Esophagus squamous epithelium (tissue), 5 donors: ENCODE measurements around the gene USP37. TPM values are rescaled to one million over a fixed set of nuclear protein-coding genes. Genes with fewer than 3 reads are reported as not detected.

Experiments used
- DNase-seq: peaks from one replicate; lab custom pipeline; 2025; lab: John Stamatoyannopoulos, UW
- H3K27ac ChIP-seq, 4 donors: fragments of 200-600 bp; sonication (generic); one replicate each; pipeline ENCODE4 v1.5.1; 2016 to 2019; ENCODE audit warnings: mild to moderate bottlenecking in 1 of 4
- H3K27me3 ChIP-seq, 4 donors: fragments of 200-600 bp; sonication (generic); 1 replicate in 3 of 4; 2 replicates in 1 of 4; pipeline versions ENCODE4 v1.5.1 to v1.6.0; 2017 to 2021; ENCODE audit warnings: antibody characterized with exemption in 1 of 4
- H3K36me3 ChIP-seq, 3 donors: fragments of 200-600 bp; sonication (generic); one replicate each; pipeline ENCODE4 v1.5.1; 2016 to 2019
- H3K4me1 ChIP-seq, 3 donors: fragments of 200-600 bp; sonication (generic); one replicate each; pipeline ENCODE4 v1.5.1; 2017 to 2019
- H3K4me3 ChIP-seq, 4 donors: fragments of 200-600 bp; sonication (generic); 1 replicate in 3 of 4; 2 replicates in 1 of 4; pipeline ENCODE4 v1.5.1; 2016 to 2019; ENCODE audit warnings: mild to moderate bottlenecking in 2 of 4, moderate library complexity in 1 of 4
- H3K9me3 ChIP-seq, 3 donors: fragments of 200-600 bp; sonication (generic); one replicate each; pipeline ENCODE4 v1.5.1; 2016 to 2019
- POLR2A ChIP-seq, 4 donors: fragments of 450-650 bp; IDR thresholded peaks; one replicate each; pipeline ENCODE4 v1.6.1; 2017; ENCODE audit warnings: antibody characterized with exemption in 4 of 4, mild to moderate bottlenecking in 4 of 4, moderate library complexity in 3 of 4
- WGBS, 2 donors: methylation state at CpG; one replicate each; pipeline ENCODE4 v1.1.5; 2018; 5-methylcytosine and 5-hydroxymethylcytosine counted together
- intact Hi-C: fragments of 100-400 bp; cut with DNase I; formaldehyde crosslinking; loops from one replicate; pipeline ENCODE4 v1.15.0; 2022
- total RNA-seq, 4 donors: library from RNA; depleted of rRNA; stranded (reverse); fragments of >200 nt; gene quantifications; one replicate each; pipeline ENCODE4 v1.1.0, GENCODE V29; 2016
- TF ChIP-seq, protein P1 (sequence below), 6 experiments: fragments of 450-650 bp in 4 of 6; fragments of 200-600 bp in 2 of 6; sonication (generic) in 2 of 6; IDR thresholded peaks; one replicate each; pipeline ENCODE4 v1.5.1; 2016 to 2019; ENCODE audit warnings: antibody characterized with exemption in 6 of 6, mild to moderate bottlenecking in 4 of 6, moderate library complexity in 4 of 6
- donor health status: DM: yes; HTN: yes; CAD: no.

Gene USP37
- total RNA-seq, 4 donors from 2014 or later, result 6.0 to 10.9 (median 7.8) TPM

DNA sequence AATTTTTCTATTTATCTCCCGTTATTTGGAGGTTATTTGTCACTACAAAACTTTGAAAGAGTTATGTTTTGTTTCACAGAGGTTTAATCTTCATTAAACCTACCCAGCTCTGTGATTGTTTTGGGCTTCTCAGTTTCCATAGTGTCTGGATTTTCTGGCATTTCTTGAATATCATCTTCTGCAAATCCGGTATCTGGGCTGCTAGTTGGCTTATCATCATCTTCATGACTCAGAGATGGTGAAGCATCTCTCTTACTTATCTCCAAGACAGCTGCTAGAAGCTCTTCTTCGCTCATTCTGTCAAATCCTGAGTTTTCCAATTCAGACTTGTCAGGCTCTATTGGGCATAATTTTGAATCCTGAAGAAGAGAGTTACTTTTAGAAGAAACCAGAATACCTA, 93.6 kb downstream of the USP37 start:
- peaks cover 0 to 85% (median 0%) of the 10 kb centered on the region in 3 donors for H3K36me3 ChIP-seq
- no peak overlapping the region for H3K4me3 ChIP-seq
- H3K27me3 ChIP-seq, result no peaks in the 10 kb centered on the region
- 63 to 64% methylated on average over 3 of the region's 3 CpGs for WGBS, 2 donors
- TF ChIP-seq POLR2A (IDR thresholded peaks at IDR 0.05), result no peak
- TF ChIP-seq, protein P1, sequence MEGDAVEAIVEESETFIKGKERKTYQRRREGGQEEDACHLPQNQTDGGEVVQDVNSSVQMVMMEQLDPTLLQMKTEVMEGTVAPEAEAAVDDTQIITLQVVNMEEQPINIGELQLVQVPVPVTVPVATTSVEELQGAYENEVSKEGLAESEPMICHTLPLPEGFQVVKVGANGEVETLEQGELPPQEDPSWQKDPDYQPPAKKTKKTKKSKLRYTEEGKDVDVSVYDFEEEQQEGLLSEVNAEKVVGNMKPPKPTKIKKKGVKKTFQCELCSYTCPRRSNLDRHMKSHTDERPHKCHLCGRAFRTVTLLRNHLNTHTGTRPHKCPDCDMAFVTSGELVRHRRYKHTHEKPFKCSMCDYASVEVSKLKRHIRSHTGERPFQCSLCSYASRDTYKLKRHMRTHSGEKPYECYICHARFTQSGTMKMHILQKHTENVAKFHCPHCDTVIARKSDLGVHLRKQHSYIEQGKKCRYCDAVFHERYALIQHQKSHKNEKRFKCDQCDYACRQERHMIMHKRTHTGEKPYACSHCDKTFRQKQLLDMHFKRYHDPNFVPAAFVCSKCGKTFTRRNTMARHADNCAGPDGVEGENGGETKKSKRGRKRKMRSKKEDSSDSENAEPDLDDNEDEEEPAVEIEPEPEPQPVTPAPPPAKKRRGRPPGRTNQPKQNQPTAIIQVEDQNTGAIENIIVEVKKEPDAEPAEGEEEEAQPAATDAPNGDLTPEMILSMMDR (IDR thresholded peaks at IDR 0.05), result no peak
- peaks cover 0 to 4% (median 0%) of the 10 kb centered on the region in 3 donors for H3K4me1 ChIP-seq
- peak overlapping the region in 1 of 4 donors; percentile 27 for H3K27ac ChIP-seq
- intact Hi-C loops, result no loop called here
- no peak for DNase-seq
- no peaks in the 10 kb centered on the region for H3K9me3 ChIP-seq

DNA sequence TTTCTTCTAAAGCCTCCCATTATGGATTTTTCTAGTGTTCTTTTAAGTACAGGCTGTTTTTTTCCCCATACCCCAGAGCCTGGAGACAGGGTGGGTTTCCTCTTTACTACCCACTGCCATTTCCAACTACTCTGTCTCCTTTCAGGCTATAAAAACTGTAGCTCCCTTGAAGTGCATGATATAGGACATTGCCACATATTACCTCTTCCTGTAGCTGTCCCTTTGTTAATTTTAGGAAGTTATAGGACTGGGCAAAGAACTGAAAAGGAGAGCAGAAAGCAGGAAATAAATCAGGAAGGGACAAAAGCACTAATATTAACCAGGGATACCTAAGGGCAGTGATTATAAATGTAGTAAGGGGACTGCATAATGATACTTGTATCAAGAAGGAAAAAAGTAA, 95.2 kb downstream of the USP37 start:
- TF ChIP-seq, protein P1 (IDR thresholded peaks at IDR 0.05), result no peak
- no peak for TF ChIP-seq POLR2A (IDR thresholded peaks at IDR 0.05)
- Histone ChIP-seq H3K27ac (no peak overlapping the region), H3K36me3 (peaks cover 0 to 75% (median 0%) of the 10 kb centered on the region in 3 donors), H3K27me3 (no peaks in the 10 kb centered on the region), H3K4me1 (peaks cover 0 to 4% (median 0%) of the 10 kb centered on the region in 3 donors), H3K4me3 (no peak overlapping the region), H3K9me3 (no peaks in the 10 kb centered on the region)
- DNase-seq, result no peak
- intact Hi-C loops, result no loop called here

DNA sequence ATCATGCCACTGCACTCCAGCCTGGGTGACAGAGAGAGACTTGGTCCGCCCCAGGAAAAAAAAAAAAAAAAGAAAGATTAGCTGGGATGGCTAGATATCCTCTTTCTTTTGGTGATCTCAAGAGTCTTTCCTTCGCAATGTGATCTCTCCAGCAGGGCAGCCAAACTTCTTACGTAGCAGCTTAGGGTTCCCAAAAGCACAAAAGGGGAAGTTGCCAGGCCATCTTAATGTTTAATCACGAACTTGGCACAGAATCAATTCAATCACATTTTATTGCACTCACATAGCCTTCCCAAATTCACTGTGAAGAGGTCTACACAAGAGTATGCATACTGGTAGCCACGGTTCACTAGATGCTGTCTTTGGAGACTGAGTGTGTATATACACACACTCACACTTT, 96.2 kb downstream of the USP37 start:
- Histone ChIP-seq H3K27me3 (no peaks in the 10 kb centered on the region), H3K4me3 (no peak overlapping the region), H3K36me3 (peaks cover 0 to 67% (median 0%) of the 10 kb centered on the region in 3 donors), H3K4me1 (peaks cover 0 to 4% (median 0%) of the 10 kb centered on the region in 3 donors), H3K27ac (no peak overlapping the region), H3K9me3 (no peaks in the 10 kb centered on the region)
- intact Hi-C loops, result no loop called here
- TF ChIP-seq, protein P1 (IDR thresholded peaks at IDR 0.05), result no peak
- no peak for TF ChIP-seq POLR2A (IDR thresholded peaks at IDR 0.05)
- no peak for DNase-seq
- WGBS, 2 donors, result 77% methylated on average over 5 of the region's 5 CpGs

DNA sequence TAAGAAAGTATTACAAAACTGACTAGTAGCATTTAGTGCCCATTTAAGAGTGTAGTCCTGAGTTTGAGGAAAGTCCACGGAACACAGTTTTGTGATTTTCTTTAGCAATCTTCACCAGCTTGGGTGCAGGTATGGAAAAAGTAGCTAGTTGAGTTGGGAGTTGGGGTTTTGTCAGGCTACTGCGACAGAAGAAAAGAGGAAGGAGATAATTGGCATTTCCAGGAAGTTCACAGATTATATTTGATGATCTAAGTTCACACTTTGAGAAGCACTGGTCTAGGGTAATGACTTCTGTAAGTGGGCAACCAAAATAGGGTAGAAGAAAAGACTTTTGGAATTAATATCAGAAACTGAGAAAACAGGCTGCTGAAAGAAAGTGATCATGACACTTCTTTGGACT, 97.1 kb downstream of the USP37 start:
- Histone ChIP-seq H3K4me3 (no peak overlapping the region), H3K4me1 (peaks cover 0 to 4% (median 0%) of the 10 kb centered on the region in 3 donors), H3K36me3 (peaks cover 0 to 58% (median 0%) of the 10 kb centered on the region in 3 donors), H3K9me3 (no peaks in the 10 kb centered on the region), H3K27ac (no peak overlapping the region), H3K27me3 (no peaks in the 10 kb centered on the region)
- intact Hi-C loops, result no loop called here
- DNase-seq, result no peak
- TF ChIP-seq, protein P1 (IDR thresholded peaks at IDR 0.05), result no peak
- no peak for TF ChIP-seq POLR2A (IDR thresholded peaks at IDR 0.05)
- WGBS, 2 donors, result 77 to 81% methylated on average over 2 of the region's 2 CpGs

DNA sequence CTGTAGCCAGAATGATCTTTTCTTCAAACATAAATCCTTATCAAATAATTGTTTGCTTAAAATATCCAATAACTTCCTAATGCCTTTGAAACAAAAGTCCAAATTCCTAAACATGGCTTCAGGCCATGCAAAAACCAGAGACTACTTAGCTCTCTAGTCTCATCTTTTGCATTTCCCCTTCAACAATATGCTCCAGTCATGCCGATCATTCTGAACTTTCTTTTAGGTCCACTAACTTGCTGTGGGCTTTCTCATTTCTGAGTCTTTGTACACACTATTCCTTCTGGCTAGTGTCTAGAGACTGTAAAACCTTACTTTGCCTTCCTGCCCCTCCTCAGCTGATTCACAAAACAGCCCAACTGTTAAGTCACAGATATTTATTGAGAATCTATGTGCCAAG, 97.7 kb downstream of the USP37 start:
- intact Hi-C loops, result no loop called here
- 0% methylated on average over 1 of the region's 1 CpG for WGBS, 2 donors
- no peaks in the 10 kb centered on the region for H3K27me3 ChIP-seq
- DNase-seq, result no peak
- TF ChIP-seq POLR2A (IDR thresholded peaks at IDR 0.05), result no peak
- TF ChIP-seq, protein P1 (IDR thresholded peaks at IDR 0.05), result no peak
- H3K4me3 ChIP-seq, result no peak overlapping the region
- H3K9me3 ChIP-seq, result no peaks in the 10 kb centered on the region
- H3K27ac ChIP-seq, result no peak overlapping the region
- H3K4me1 ChIP-seq, result peaks cover 0 to 4% (median 0%) of the 10 kb centered on the region in 3 donors
- peaks cover 0 to 54% (median 0%) of the 10 kb centered on the region in 3 donors for H3K36me3 ChIP-seq
